NCI-H1105 treated with DMSO at 0.1 percent for 48 hours (cell line): ENCODE results near the gene COTL1.
A peak's percentile ranks its signal among the peaks of the same experiment; 100 is the strongest.
"Not testable (repeated sequence)": the region's sequence is repeated elsewhere in the genome, so short reads cannot be mapped to it uniquely, and the experiment has no call there.

Source experiments
- DNase-seq: peaks from one replicate; lab custom pipeline; 2025; lab: John Stamatoyannopoulos, UW

Gene COTL1

DNA sequence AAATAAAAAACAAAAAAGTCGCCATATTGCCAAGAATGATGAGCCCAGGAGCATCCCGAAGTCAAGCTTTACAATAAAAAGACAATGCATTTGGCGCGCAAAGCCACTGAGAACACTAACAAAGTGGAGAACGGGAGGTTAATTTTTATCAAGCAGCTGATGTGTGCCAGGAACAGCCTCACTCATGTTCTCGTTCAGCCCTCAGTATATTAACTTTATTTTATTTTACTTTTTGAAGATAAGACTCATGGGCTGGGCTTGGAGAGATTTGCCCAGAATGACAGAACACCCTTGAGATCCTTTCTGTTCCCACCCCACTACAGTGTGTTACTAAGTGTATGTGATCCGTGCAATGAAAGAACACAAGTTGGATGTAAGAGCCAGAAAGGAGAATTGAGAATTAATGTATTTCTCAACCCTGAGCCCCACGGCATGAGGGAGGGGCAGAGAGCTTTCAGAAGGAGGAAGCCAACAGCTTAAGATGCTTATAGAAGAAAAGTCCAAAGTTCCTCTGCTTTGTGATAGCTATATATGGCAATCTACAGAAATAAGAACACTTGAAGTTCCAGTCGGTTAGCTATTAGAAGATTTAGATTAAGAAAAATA lies 48.4 kb downstream of the COTL1 start:
- DNase-seq = no peak

DNA sequence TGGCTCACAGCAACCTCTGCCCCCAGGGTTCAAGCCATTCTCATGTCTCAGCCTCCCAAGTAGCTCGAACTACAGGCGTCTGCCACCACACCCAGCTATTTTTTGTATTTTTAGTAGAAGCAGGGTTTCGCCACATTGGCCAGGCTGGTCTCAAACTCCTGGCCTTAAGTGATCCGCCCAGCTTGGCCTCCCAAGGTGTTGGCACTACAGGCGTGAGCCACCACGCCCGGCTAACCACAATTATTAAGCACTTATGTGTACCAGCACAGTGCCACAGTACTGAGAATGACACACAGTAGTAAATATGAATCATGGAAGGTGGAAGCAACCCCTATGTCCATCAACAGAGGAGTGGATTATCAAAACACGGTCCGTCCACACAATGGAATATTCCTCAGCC lies 49.8 kb downstream of the COTL1 start:
- DNase-seq = no peak

- DNase-seq = no peak
These were observed 50.5 kb downstream of the COTL1 start for GRCh38 chr16:84567286-84567962.

DNA sequence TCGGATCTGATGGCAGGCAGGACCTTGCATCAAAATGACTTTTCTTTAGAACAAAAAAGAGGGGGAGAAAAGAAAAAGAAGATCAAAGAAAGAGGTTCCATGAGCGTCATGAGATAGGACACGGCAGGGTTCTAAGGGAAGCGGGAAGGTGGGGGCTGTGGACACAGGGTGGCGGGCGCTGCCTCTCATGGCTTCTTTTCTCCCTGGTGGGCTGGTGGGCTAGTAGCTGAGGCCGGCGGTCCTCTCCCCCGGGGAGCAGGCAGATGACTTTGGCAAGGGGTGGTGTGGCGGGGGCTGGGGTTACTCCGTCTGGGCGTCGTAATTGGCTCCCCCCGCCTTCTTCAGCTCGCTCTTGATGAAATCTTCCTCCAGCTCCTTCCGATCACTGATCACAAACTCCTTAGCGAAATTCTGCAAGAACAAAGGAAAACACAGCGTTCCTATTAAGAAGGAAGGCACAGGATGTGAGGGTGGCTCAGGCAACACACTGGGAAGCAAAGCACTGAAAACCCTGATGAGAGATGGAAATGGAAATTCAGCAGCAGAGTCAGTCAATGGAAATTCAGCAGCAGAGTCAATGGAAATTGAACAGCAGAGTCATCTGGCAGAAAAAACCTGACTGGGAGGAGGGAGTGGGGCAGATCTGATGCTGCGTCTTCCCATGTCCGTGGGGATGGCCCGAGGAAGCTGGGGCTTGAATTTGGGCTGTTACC lies 51.2 kb downstream of the COTL1 start:
- DNase-seq = no peak

DNA sequence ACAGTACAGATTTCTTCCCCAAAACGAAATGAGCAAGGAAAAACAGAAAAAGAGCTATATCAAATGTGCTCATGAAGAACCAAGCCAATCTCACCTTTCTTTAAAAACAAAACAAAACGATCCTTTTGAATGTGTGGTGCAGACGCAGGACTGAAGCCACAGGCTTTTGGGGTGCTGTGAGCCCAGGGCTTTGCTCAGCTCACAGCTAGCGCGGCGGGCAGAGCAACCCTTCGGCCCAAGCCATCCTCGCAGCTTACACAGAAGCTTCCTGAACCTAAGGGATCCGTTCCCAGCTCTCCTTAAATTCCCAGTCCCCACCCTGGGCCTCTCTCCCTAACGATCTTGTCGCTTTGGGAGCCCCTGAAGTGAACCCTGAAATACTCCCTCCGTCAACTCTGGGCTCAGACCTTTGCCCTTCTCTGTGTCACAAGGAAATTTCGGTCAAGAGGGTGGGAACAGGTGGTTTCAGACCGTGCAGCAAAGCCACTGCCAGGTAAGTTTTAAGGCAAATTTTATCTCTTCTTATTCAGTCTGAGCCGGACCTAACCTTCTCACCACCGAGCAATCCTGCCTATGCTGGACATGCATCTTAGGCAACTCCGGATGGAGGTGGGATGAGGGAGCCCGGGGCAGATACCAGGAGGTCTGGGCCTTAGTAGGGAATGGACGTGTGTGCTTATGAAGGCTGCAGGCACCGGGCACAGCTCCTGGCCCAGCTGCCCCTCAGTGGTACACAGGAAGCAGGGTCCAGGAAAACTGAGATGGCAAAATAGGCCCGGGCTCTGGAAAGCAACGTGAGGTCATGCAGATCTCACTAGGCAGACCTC lies 52.0 kb downstream of the COTL1 start:
- no peak for DNase-seq

DNA sequence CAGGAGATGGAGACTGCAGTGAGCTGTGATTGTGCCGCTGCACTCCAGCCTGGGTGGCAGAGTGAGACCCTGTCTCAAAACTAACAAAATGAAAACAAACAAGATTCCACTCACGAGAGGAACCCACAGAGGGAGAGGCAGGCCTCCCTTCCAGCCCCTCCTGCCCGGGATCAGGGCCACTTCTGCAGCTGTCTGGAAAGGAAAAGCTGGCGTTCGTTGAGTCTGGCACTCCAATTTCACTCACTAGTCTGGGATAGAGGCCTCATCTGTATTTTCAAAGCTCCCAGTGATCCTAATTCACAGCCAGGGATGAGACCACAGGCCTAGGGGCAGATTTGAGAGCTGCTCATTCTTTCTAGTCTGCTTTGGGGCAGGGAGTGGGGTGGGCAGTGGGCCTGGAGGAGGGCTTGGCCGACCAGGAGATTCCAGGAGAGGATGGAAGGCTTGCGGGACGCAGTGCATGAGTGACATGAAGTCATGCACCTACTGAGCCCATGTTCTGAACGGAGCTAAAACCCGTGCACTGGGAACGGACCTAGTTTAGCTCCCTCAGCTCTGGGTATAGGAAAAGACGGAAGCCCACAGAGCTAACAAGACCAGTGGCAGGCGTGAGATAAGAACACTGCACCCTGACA lies 54.0 kb downstream of the COTL1 start:
- no peak for DNase-seq

DNA sequence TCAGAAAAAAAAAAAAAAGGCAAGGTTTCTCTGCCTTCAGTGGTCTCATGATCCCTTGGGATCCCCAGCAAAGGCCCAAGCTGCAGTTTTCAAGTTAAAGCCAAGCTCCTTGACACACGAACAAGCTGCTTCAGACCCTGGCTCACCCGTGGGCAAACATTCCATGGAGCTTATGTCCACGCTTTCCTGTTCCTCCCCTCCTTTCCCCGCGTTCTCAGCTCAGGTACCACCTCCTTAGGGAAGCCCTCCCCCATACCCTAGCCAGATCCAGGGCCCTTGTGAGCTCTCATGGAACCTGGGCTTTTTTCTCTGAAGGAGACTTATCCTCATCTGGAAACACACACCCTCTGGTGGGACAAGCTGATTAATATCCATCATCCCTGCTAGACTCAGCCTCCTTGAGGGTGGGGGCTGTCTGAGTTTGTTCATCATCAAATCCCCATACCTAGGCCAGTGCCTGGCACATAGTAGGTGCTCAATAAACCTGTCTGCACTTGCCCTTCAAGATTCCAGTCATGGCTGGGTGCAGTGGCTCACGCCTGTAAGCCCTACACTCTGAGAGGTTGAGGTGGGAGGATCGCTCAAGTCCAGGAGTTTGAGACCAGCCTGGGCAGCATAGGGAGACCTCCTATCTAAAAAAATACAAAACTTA lies 54.7 kb downstream of the COTL1 start:
- DNase-seq = no peak

DNA sequence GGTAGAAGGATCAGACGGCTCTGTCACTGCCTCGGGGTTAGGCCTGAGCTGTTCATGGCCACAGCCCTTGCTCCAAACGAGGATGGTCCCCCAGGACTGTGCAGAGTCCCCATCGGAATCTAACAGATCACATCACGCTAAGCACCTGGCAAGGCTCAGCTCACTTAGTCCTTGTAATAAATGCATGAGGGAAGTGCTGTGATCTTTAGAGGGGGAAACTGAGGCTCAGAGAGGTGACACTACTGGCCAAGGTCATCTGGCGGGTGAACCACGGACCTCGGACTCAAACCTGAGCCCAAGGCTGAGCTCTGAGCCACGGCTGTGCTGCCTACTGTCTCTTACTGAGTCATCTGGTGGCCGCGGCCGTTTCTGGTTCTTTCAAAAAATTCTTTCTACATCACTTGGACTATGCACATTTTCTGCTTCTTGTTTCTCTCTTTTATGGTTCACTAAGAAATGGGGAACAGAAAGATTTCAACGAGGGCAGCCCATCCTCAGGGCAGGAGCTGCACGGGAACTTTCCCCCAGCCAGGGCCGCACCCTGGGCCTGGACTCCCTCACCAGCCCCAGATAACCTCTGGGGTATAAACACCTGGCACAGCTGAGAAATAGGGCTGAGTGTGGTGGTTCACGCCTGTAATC lies 55.6 kb downstream of the COTL1 start:
- no peak for DNase-seq

DNA sequence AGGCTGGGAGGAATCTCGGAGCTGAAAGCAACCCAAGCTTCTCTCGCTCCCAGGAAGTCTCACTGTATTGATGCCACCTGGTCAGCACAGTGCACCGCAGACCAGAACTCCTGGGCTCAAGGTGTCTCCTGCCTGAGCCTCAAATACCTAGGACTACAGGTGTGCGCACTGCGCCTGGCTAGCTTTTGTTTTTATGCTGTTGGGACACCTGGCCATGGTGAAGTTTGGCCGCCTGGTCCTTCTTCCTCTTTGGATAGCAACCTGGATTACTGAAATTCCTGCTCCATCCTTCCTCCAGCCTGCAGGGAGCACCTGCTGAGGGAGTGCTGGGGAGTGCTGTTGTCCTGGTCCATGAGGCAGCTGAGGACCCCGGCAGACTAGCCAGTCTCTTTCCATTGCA lies 56.6 kb downstream of the COTL1 start:
- DNase-seq = no peak

DNA sequence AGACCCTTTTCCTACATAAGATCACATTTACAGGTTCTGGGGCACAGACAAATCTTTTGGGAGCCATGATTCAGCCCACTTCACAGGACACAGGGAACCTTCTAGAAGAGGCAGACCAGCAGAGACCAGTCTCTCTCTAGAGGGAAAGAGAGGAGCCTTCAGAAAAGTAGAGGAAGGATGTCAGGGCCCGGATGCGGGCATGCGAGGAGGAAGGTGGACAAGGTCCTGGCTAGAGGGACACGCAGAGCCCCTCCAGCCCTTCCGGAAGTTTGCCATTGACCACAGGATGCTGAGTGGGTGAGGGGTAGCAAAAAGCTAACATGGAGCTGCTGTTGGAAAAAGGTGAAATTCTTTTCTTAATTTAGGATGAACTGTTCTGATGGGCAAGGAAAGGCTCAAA lies 57.6 kb downstream of the COTL1 start:
- no peak for DNase-seq

GRCh38 chr16:84559311-84559932 lies 58.5 kb downstream of the COTL1 start:
- DNase-seq = peak; percentile 24

GRCh38 chr16:84558850-84559249 lies 59.0 kb downstream of the COTL1 start:
- not testable (repeated sequence) for DNase-seq

DNA sequence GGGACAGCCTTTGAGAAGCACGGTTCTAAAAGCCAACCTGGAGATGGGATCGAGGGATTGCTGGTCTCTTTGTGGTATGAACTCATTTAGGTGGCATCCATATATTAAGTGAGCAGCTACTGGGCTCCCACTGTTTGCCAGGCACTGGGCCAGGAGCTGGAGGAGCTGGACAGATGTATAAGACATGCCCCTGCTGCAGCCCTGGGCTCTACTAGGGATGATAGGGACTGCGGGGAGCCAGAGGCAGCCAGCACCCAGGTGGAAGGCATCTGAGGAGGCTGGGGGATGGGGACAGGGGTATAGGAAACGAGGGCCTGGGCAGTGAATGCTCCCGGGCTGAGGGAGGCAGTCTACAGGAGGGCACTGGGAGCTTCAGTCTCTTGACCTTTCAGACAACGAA lies 60.4 kb downstream of the COTL1 start:
- no peak for DNase-seq

DNA sequence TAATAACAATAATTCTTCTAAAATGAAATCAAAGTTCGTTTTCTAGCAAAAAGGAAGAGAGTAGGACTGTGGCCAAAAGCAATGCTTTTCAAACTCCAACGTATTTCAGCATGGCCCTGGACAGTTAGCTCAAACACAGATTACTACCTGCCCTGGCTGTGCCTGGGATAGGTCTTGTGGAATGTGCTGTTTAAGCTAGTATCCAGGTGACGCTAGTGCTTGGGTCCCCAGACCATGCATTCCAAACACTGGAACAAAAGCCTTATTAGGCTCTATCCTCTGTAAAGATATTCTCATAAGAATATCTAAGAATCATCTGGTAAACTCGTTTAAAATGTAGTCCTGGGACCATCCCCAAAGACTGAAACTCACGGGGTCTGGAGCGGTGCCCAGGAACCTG lies 60.8 kb downstream of the COTL1 start:
- no peak for DNase-seq

DNA sequence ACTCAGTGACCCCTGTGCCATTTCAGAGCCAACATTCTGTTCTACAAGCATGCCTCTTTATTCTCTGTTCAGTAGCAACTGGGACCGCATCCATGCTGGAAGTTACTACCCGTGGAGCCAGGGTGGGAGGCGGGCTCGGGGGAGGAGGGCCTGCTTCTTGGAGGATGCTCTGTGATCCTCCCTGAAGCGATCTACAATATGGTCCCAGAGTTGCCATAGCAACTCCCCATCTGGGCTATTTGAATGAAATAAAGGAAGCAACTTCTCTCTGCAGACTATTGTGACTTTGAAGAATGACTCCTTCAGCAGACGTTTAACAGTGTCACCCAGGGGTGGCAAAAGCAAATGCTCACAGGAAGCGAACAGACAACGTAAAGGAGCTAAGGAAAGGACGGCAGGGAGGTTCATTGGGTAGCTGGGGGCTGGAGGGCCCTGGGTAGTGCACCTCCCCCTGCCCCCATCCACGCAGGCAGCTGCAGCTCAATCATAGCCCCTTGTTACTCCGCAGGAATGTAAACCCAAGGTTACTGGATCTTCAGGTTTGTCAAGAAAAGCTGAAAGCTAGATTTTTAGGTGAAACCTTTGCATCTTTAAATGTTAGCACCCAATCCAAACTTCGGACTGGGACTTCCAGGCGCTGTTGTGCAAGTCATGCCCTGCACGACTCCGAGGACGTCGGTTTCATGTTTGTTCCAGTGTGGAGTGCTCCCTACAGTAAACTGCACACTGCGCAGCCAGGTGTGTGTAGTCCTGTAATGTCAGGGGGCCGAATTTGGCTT lies 62.3 kb downstream of the COTL1 start:
- no peak for DNase-seq

GRCh38 chr16:84554627-84555328 lies 63.1 kb downstream of the COTL1 start:
- no peak for DNase-seq

DNA sequence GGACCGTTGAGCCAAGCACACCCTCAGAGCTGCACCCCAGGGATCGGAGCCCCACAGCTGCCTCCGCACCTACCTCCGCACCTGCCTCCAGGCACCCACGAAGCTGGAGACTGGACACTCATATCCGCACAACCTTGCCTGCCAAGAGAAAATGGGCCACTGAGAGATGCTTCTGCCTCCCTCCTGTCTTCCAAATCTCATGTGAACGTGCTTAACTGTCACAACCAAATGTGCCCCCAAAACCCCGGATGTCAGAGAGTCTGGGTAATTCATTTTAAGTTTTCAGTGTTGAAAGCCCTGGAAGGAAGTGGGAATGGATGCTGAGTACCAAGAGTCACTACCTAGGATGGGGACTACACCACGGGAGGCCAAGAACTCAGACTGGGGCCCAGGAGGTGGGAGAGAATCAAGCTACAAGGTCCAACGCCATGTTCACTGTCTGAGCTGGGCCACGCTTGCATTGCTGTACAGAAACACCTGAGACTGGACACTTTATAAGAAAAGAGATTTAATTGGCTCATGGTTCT lies 63.9 kb downstream of the COTL1 start:
- no peak for DNase-seq

DNA sequence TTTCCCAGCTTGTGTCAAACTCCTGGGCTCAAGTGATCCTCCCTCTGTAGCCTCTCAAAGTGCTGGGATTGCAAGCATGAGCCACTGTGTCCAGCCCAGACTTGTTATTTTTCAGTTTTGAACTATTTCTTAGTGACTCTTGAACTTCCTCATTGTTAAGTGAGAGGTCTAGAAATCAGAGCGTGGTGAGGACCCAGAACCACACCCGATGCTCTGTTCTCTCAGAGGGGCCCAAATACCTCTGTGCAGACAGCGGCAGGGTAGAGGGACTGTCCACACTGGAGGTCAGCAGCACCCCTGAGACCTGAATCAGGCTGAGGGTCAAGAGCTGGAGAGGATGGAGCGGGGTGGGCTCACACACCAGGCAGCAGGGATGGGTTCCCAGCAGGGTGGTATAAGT lies 65.7 kb downstream of the COTL1 start:
- no peak for DNase-seq

DNA sequence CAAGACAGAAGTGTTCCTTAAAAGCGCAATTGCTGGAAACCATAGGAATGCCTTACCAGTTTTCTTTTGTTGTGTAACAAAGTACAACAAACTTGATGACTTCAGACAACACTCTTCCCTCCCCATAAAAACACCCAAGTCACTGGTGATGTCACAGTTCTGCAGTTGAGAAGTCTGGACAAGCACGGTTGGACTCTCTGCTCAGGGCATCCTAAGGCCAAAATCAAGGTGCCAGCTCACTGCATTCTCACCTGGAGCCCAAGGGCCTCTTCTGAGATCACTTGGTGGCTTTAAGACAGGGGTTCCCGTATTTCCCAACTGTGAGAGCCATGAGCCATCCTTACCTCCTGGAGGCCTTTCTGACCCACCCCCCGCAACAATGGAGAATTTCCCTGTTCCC lies 67.8 kb downstream of the COTL1 start:
- DNase-seq = no peak
